HEK293 (cell line): ENCODE results near the gene RANBP2.
A peak's percentile ranks its signal among the peaks of the same experiment; 100 is the strongest.

Experiments
- HOXA7 ChIP-seq: sonication (generic); formaldehyde crosslinking; IDR thresholded peaks from 2 replicates; pipeline ENCODE4 v1.8.1; 2022; ENCODE audit warnings: missing genetic modification reagents, borderline replicate concordance
- OVOL3 ChIP-seq: fragments of 450-650 bp; formaldehyde crosslinking; IDR thresholded peaks from 2 replicates; pipeline ENCODE4 v1.5.1; 2016; ENCODE audit warnings: missing biosample characterization, missing genetic modification characterization
- PRDM2 ChIP-seq: fragments of 450-650 bp; formaldehyde crosslinking; IDR thresholded peaks from 2 replicates; pipeline ENCODE4 v1.5.1; 2016; ENCODE audit warnings: missing biosample characterization, missing genetic modification characterization, borderline replicate concordance
- SALL2 ChIP-seq: fragments of 450-650 bp; formaldehyde crosslinking; IDR thresholded peaks from 2 replicates; pipeline ENCODE4 v1.5.0; 2017; ENCODE audit warnings: missing biosample characterization, mild to moderate bottlenecking, missing genetic modification characterization, borderline replicate concordance
- TRIM28 ChIP-seq: IDR thresholded peaks from 2 replicates; pipeline ENCODE4 v1.6.1; 2011; ENCODE audit warnings: low read length, control low read depth, borderline replicate concordance
- WT1 ChIP-seq: fragments of 450-650 bp; formaldehyde crosslinking; IDR thresholded peaks from 2 replicates; pipeline ENCODE4 v1.5.1; 2016; ENCODE audit warnings: missing biosample characterization, missing genetic modification characterization
- ZBTB21 ChIP-seq: fragments of 450-650 bp; formaldehyde crosslinking; IDR thresholded peaks from 2 replicates; pipeline ENCODE4 v1.5.1; 2017; ENCODE audit warnings: missing biosample characterization, missing genetic modification characterization
- ZBTB8A ChIP-seq: fragments of 450-650 bp; formaldehyde crosslinking; IDR thresholded peaks from 2 replicates; pipeline ENCODE4 v1.5.1; 2016; ENCODE audit warnings: missing biosample characterization, missing genetic modification characterization
- ZNF114 ChIP-seq: fragments of 450-650 bp; formaldehyde crosslinking; IDR thresholded peaks from 2 replicates; pipeline ENCODE4 v1.5.0; 2017; ENCODE audit warnings: missing biosample characterization, missing genetic modification characterization
- ZNF121 ChIP-seq: fragments of 450-650 bp; formaldehyde crosslinking; IDR thresholded peaks from 2 replicates; pipeline ENCODE4 v1.5.1; 2016; ENCODE audit warnings: missing biosample characterization, missing genetic modification characterization
- ZNF16 ChIP-seq: fragments of 450-650 bp; formaldehyde crosslinking; IDR thresholded peaks from 2 replicates; pipeline ENCODE4 v1.5.1; 2016; ENCODE audit warnings: low read depth, missing biosample characterization, missing genetic modification characterization
- ZNF169 ChIP-seq: fragments of 450-650 bp; formaldehyde crosslinking; IDR thresholded peaks from 2 replicates; pipeline ENCODE4 v1.5.1; 2016; ENCODE audit warnings: missing biosample characterization, missing genetic modification characterization
- ZNF174 ChIP-seq: fragments of 450-650 bp; formaldehyde crosslinking; IDR thresholded peaks from 2 replicates; pipeline ENCODE4 v1.5.0; 2017; ENCODE audit warnings: missing biosample characterization, mild to moderate bottlenecking, missing genetic modification characterization
- ZNF221 ChIP-seq: fragments of 450-650 bp; formaldehyde crosslinking; IDR thresholded peaks from 2 replicates; pipeline ENCODE4 v1.5.1; 2017; ENCODE audit warnings: missing biosample characterization, missing genetic modification characterization, borderline replicate concordance
- ZNF239 ChIP-seq: fragments of 450-650 bp; formaldehyde crosslinking; IDR thresholded peaks from 2 replicates; pipeline ENCODE4 v1.5.1; 2016; ENCODE audit warnings: missing biosample characterization, missing genetic modification characterization
- ZNF24 ChIP-seq: fragments of 450-650 bp; formaldehyde crosslinking; IDR thresholded peaks from 2 replicates; pipeline ENCODE4 v1.5.1; 2016; ENCODE audit warnings: missing biosample characterization, missing genetic modification characterization
- ZNF391 ChIP-seq: fragments of 450-650 bp; formaldehyde crosslinking; IDR thresholded peaks from 2 replicates; pipeline ENCODE4 v1.5.1; 2016; ENCODE audit warnings: low read depth, missing biosample characterization, missing genetic modification characterization, borderline replicate concordance
- ZNF473 ChIP-seq: fragments of 450-650 bp; formaldehyde crosslinking; IDR thresholded peaks from 2 replicates; pipeline ENCODE4 v1.5.1; 2017; ENCODE audit warnings: missing biosample characterization, missing genetic modification characterization
- ZNF501 ChIP-seq: fragments of 450-650 bp; formaldehyde crosslinking; IDR thresholded peaks from 2 replicates; pipeline ENCODE4 v1.5.1; 2016; ENCODE audit warnings: missing biosample characterization, missing genetic modification characterization
- ZNF530 ChIP-seq: fragments of 450-650 bp; formaldehyde crosslinking; IDR thresholded peaks from 2 replicates; pipeline ENCODE4 v1.5.1; 2016; ENCODE audit warnings: low read depth, missing biosample characterization, missing genetic modification characterization
- ZNF549 ChIP-seq: fragments of 450-650 bp; IDR thresholded peaks from 2 replicates; pipeline ENCODE4 v1.5.1; 2018; ENCODE audit warnings: missing biosample characterization, missing genetic modification characterization, mild to moderate bottlenecking, inconsistent platforms, moderate library complexity
- ZNF555 ChIP-seq: fragments of 450-650 bp; formaldehyde crosslinking; conservative IDR thresholded peaks from 2 replicates; pipeline ENCODE4 v1.5.1; 2017; ENCODE audit warnings: missing biosample characterization, mild to moderate bottlenecking, missing genetic modification characterization, inconsistent platforms
- ZNF596 ChIP-seq: fragments of 450-650 bp; IDR thresholded peaks from 2 replicates; pipeline ENCODE4 v1.5.0; 2018; ENCODE audit warnings: missing biosample characterization, mild to moderate bottlenecking, missing genetic modification characterization, moderate library complexity
- ZNF600 ChIP-seq: fragments of 450-650 bp; formaldehyde crosslinking; IDR thresholded peaks from 2 replicates; pipeline ENCODE4 v1.5.1; 2016; ENCODE audit warnings: missing biosample characterization, missing genetic modification characterization
- ZNF670 ChIP-seq: fragments of 450-650 bp; formaldehyde crosslinking; IDR thresholded peaks from 2 replicates; pipeline ENCODE4 v1.5.1; 2016; ENCODE audit warnings: missing biosample characterization, missing genetic modification characterization, low read depth
- ZNF677 ChIP-seq: fragments of 450-650 bp; IDR thresholded peaks from 2 replicates; pipeline ENCODE4 v1.5.0; 2018; ENCODE audit warnings: missing biosample characterization, mild to moderate bottlenecking, missing genetic modification characterization, moderate library complexity
- ZNF785 ChIP-seq: fragments of 450-650 bp; formaldehyde crosslinking; IDR thresholded peaks from 2 replicates; pipeline ENCODE4 v1.5.1; 2016; ENCODE audit warnings: missing biosample characterization, missing genetic modification characterization
- ZNF830 ChIP-seq: fragments of 450-650 bp; IDR thresholded peaks from 2 replicates; pipeline ENCODE4 v1.5.0; 2018; ENCODE audit warnings: missing biosample characterization, missing genetic modification characterization, low read depth, mild to moderate bottlenecking, moderate library complexity
- ZSCAN16 ChIP-seq: fragments of 450-650 bp; formaldehyde crosslinking; IDR thresholded peaks from 2 replicates; pipeline ENCODE4 v1.5.1; 2016; ENCODE audit warnings: missing biosample characterization, missing genetic modification characterization
- ZXDB ChIP-seq: fragments of 450-650 bp; formaldehyde crosslinking; IDR thresholded peaks from 2 replicates; pipeline ENCODE4 v1.5.1; 2016; ENCODE audit warnings: missing biosample characterization, missing genetic modification characterization
- TF ChIP-seq, protein P1 (sequence below): fragments of 450-650 bp; formaldehyde crosslinking; IDR thresholded peaks from 2 replicates; pipeline ENCODE4 v1.5.1; 2016; ENCODE audit warnings: missing biosample characterization, missing genetic modification characterization
- TF ChIP-seq, protein P2 (sequence below): fragments of 450-650 bp; formaldehyde crosslinking; IDR thresholded peaks from 2 replicates; pipeline ENCODE4 v1.5.1; 2016; ENCODE audit warnings: missing biosample characterization, missing genetic modification characterization

Gene RANBP2

GRCh38 chr2:108719149-108720044 lies at the start of gene RANBP2 (continued):
- TF ChIP-seq ZNF221 (tag by site-specific recombination) (no peak), ZNF114 (tag by site-specific recombination) (no peak), ZNF24 (0 out of 2 replicates have a peak, but pooled peaks have one; percentile 78), ZNF169 (tag by site-specific recombination) (no peak), HOXA7 (CRISPR knock-in tag) (no peak), PRDM2 (no peak), TRIM28 (peak; percentile 83; the same call in 1 of the 2 replicates), ZNF174 (no peak), ZNF501 (tag by site-specific recombination) (peak; percentile 97), ZNF596 (tag by site-specific recombination) (no peak), WT1 (tag by site-specific recombination) (0 out of 2 replicates have a peak, but pooled peaks have one; percentile 15), ZBTB21 (peak; percentile 100), OVOL3 (tag by site-specific recombination) (0 out of 2 replicates have a peak, but pooled peaks have one; percentile 10), ZSCAN16 (tag by site-specific recombination) (no peak), ZNF830 (tag by site-specific recombination) (no peak), ZNF473 (tag by site-specific recombination) (no peak), SALL2 (no peak), ZNF121 (no peak; the same call in 1 of the 2 replicates), ZNF549 (no peak), ZNF239 (tag by site-specific recombination) (no peak), ZNF16 (no peak), ZNF785 (tag by site-specific recombination) (no peak), ZNF600 (peak; percentile 94), ZNF391 (tag by site-specific recombination) (no peak), ZNF555 (no peak), ZNF677 (tag by site-specific recombination) (0 out of 2 replicates have a peak, but pooled peaks have one; percentile 37), ZBTB8A (peak; percentile 90), ZXDB (peak; percentile 87), ZNF530 (tag by site-specific recombination) (no peak), ZNF670 (tag by site-specific recombination) (no peak)
- TF ChIP-seq, protein P1, sequence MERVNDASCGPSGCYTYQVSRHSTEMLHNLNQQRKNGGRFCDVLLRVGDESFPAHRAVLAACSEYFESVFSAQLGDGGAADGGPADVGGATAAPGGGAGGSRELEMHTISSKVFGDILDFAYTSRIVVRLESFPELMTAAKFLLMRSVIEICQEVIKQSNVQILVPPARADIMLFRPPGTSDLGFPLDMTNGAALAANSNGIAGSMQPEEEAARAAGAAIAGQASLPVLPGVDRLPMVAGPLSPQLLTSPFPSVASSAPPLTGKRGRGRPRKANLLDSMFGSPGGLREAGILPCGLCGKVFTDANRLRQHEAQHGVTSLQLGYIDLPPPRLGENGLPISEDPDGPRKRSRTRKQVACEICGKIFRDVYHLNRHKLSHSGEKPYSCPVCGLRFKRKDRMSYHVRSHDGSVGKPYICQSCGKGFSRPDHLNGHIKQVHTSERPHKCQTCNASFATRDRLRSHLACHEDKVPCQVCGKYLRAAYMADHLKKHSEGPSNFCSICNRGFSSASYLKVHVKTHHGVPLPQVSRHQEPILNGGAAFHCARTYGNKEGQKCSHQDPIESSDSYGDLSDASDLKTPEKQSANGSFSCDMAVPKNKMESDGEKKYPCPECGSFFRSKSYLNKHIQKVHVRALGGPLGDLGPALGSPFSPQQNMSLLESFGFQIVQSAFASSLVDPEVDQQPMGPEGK (tag by site-specific recombination) = no peak
- TF ChIP-seq, protein P2, sequence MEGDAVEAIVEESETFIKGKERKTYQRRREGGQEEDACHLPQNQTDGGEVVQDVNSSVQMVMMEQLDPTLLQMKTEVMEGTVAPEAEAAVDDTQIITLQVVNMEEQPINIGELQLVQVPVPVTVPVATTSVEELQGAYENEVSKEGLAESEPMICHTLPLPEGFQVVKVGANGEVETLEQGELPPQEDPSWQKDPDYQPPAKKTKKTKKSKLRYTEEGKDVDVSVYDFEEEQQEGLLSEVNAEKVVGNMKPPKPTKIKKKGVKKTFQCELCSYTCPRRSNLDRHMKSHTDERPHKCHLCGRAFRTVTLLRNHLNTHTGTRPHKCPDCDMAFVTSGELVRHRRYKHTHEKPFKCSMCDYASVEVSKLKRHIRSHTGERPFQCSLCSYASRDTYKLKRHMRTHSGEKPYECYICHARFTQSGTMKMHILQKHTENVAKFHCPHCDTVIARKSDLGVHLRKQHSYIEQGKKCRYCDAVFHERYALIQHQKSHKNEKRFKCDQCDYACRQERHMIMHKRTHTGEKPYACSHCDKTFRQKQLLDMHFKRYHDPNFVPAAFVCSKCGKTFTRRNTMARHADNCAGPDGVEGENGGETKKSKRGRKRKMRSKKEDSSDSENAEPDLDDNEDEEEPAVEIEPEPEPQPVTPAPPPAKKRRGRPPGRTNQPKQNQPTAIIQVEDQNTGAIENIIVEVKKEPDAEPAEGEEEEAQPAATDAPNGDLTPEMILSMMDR = peak; percentile 16; the same call in 1 of the 2 replicates
